Measurements from ENCODE around the gene C9.

Gene C9

DNA sequence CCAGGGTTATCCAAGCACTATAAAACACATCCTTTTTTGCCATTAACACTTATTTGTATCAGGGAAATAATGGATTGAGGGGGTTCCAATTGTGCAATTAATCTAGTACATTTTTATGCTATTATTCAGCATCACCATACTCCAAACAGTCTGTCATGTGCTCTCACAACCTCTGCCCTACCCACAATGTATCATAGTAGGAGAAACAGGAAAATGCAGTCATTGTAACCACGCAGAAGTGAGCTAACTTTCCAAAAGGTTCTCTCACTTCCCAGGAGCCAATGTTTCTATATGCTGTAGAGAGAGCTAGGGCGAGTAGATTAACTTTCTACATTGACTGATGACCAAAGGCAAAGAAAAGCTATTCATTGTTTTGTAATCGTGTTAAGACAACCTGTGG is 30.7 kb upstream of the C9 start:
- in situ Hi-C loops (cut with MboI; ENCODE audit: low sequenced_read_pairs), result no loop called here
- DNase-seq (ENCODE audit: low spot score in 2 of 2), result no peak
- no peaks in the 10 kb centered on the region for H3K36me3 ChIP-seq (replicated peaks)
- H3K27me3 ChIP-seq (ENCODE audit: low read depth), result no peaks in the 10 kb centered on the region
- H3K4me1 ChIP-seq, result no peaks in the 10 kb centered on the region
- H3K9me3 ChIP-seq, result no peaks in the 10 kb centered on the region
- no peak overlapping the region for H3K4me3 ChIP-seq

- Histone ChIP-seq H3K9me3 (no peaks in the 10 kb centered on the region), H3K27me3 (ENCODE audit: low read depth) (no peaks in the 10 kb centered on the region), H3K4me3 (no peak overlapping the region), H3K4me1 (no peaks in the 10 kb centered on the region), H3K36me3 (replicated peaks) (no peaks in the 10 kb centered on the region)
- no peak for DNase-seq (ENCODE audit: low spot score in 2 of 2)
- in situ Hi-C loops (cut with MboI; ENCODE audit: low sequenced_read_pairs), result no loop called here
These were observed 26.6 kb upstream of the C9 start for GRCh38 chr5:39390945-39391344.

DNA sequence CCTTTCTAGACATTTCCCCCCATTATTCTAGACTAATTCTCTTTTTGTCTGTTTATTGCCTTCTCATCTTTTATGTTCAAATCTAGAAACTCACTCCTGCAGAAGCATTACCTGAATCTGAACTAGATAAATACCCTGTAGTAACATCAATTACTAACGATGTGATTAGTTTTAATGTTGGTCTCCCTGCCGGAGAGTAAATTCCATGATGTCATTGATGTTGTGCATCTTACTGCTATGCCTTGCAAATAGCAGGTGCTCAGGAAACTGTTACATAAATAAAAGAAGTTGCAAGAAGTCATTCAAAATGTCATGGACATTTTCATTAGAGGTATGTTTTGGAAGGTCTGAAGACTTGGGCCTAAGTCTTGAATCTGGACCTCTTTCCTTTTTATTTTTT is 23.0 kb upstream of the C9 start:
- H3K4me1 ChIP-seq, result no peaks in the 10 kb centered on the region
- DNase-seq (ENCODE audit: low spot score in 2 of 2), result no peak
- in situ Hi-C loops (cut with MboI; ENCODE audit: low sequenced_read_pairs), result loop anchor here (10.0 kb wide), 1 partner anchor 168 kb away; no protein-coding TSS in a partner anchor
- H3K9me3 ChIP-seq, result no peaks in the 10 kb centered on the region
- H3K36me3 ChIP-seq (replicated peaks), result no peaks in the 10 kb centered on the region
- H3K4me3 ChIP-seq, result no peak overlapping the region
- no peaks in the 10 kb centered on the region for H3K27me3 ChIP-seq (ENCODE audit: low read depth)

DNA sequence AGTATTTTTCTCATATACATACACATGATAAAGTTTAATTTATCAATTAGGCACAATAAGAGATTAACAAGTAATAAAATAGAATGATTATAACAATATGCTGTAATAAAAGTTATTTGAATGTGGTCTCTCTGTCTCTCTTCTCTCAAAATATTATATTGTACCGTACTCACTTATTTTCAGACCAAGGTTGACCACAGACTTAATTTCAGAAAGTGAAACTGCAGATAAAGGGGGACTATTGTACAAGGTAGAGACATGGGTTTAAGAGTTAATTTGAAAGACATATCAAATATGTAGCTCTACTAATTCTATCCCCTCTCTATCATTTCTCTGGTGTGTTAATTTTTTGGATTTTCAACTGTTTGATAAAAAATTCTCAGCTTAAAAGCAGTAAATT is 20.0 kb upstream of the C9 start:
- in situ Hi-C loops (cut with MboI; ENCODE audit: low sequenced_read_pairs), result loop anchor here (10.0 kb wide), 1 partner anchor 171 kb away; no protein-coding TSS in a partner anchor
- H3K4me3 ChIP-seq, result no peak overlapping the region
- no peaks in the 10 kb centered on the region for H3K27me3 ChIP-seq (ENCODE audit: low read depth)
- no peak for DNase-seq (ENCODE audit: low spot score in 2 of 2)
- H3K36me3 ChIP-seq (replicated peaks), result no peaks in the 10 kb centered on the region
- H3K4me1 ChIP-seq, result no peaks in the 10 kb centered on the region
- no peaks in the 10 kb centered on the region for H3K9me3 ChIP-seq

GRCh38 chr5:39381376-39381775 is 17.1 kb upstream of the C9 start:
- Histone ChIP-seq H3K4me3 (no peak overlapping the region), H3K36me3 (replicated peaks) (no peaks in the 10 kb centered on the region), H3K4me1 (no peaks in the 10 kb centered on the region), H3K9me3 (no peaks in the 10 kb centered on the region), H3K27me3 (ENCODE audit: low read depth) (no peaks in the 10 kb centered on the region)
- DNase-seq (ENCODE audit: low spot score in 2 of 2), result no peak
- in situ Hi-C loops (cut with MboI; ENCODE audit: low sequenced_read_pairs), result loop anchor here (10.0 kb wide), 1 partner anchor 173 kb away; no protein-coding TSS in a partner anchor

GRCh38 chr5:39379693-39380092 is 15.4 kb upstream of the C9 start:
- H3K4me1 ChIP-seq, result no peaks in the 10 kb centered on the region
- no peaks in the 10 kb centered on the region for H3K36me3 ChIP-seq (replicated peaks)
- H3K4me3 ChIP-seq, result no peak overlapping the region
- DNase-seq (ENCODE audit: low spot score in 2 of 2), result no peak
- H3K27me3 ChIP-seq (ENCODE audit: low read depth), result no peaks in the 10 kb centered on the region
- no peaks in the 10 kb centered on the region for H3K9me3 ChIP-seq
- in situ Hi-C loops (cut with MboI; ENCODE audit: low sequenced_read_pairs), result loop anchor here (10.0 kb wide), 1 partner anchor 175 kb away; no protein-coding TSS in a partner anchor

GRCh38 chr5:39377613-39378012 is 13.3 kb upstream of the C9 start:
- Histone ChIP-seq H3K4me3 (no peak overlapping the region), H3K27me3 (ENCODE audit: low read depth) (no peaks in the 10 kb centered on the region), H3K36me3 (replicated peaks) (no peaks in the 10 kb centered on the region), H3K4me1 (no peaks in the 10 kb centered on the region), H3K9me3 (no peaks in the 10 kb centered on the region)
- DNase-seq (ENCODE audit: low spot score in 2 of 2), result no peak
- in situ Hi-C loops (cut with MboI; ENCODE audit: low sequenced_read_pairs), result no loop called here

DNA sequence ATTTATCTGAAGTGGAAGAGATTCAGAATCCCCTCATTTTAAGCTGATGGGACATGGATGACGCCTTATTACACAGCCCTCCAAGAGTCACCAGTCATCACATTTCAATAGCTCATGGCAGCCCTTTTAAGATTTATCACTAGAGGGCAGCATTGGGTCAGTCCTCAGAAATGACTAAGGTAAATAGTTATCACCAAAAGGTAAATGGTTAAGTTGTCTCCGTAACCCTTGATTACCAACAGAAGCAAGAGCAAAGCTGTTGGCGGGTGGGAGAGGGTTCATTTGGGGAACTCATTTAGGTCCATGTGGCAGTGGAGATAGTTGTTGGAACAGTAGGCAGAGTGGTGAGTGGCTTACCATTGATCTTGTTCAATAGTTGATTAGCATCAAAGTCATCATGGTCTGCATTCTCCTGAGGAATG is 12.0 kb upstream of the C9 start:
- Histone ChIP-seq H3K4me1 (no peaks in the 10 kb centered on the region), H3K27me3 (ENCODE audit: low read depth) (no peaks in the 10 kb centered on the region), H3K36me3 (replicated peaks) (no peaks in the 10 kb centered on the region), H3K4me3 (no peak overlapping the region), H3K9me3 (no peaks in the 10 kb centered on the region)
- DNase-seq (ENCODE audit: low spot score in 2 of 2), result peak; percentile 41 to 65
- in situ Hi-C loops (cut with MboI; ENCODE audit: low sequenced_read_pairs), result no loop called here

GRCh38 chr5:39373791-39374190 is 9.5 kb upstream of the C9 start:
- Histone ChIP-seq H3K27me3 (ENCODE audit: low read depth) (no peaks in the 10 kb centered on the region), H3K4me3 (no peak overlapping the region), H3K9me3 (no peaks in the 10 kb centered on the region), H3K36me3 (replicated peaks) (no peaks in the 10 kb centered on the region), H3K4me1 (no peaks in the 10 kb centered on the region; the same call in 1 of the 2 replicates)
- no peak for DNase-seq (ENCODE audit: low spot score in 2 of 2)
- in situ Hi-C loops (cut with MboI; ENCODE audit: low sequenced_read_pairs), result no loop called here

DNA sequence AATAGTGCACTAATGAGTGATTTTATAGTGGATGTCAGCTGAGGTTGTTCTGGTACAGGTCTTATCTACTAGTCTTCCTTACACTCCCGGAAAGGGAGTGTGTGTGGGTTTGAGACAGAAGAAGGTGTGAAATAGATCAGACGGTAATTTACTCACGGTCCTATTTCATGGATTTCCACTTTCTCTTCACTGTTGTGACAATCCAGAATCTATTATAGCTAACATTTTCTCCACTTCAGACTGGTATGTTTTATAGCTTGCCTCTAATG is 7.0 kb upstream of the C9 start:
- H3K9me3 ChIP-seq, result no peaks in the 10 kb centered on the region
- no peaks in the 10 kb centered on the region for H3K27me3 ChIP-seq (ENCODE audit: low read depth)
- no peaks in the 10 kb centered on the region for H3K36me3 ChIP-seq (replicated peaks)
- no peak overlapping the region for H3K4me3 ChIP-seq
- no peaks in the 10 kb centered on the region; the same call in 1 of the 2 replicates for H3K4me1 ChIP-seq
- no peak for DNase-seq (ENCODE audit: low spot score in 2 of 2)
- in situ Hi-C loops (cut with MboI; ENCODE audit: low sequenced_read_pairs), result no loop called here

GRCh38 chr5:39370555-39371366 is 6.5 kb upstream of the C9 start:
- in situ Hi-C loops (cut with MboI; ENCODE audit: low sequenced_read_pairs), result no loop called here
- no peaks in the 10 kb centered on the region for H3K27me3 ChIP-seq (ENCODE audit: low read depth)

GRCh38 chr5:39369123-39369815 is 5.0 kb upstream of the C9 start:
- no peak overlapping the region for H3K4me3 ChIP-seq
- H3K36me3 ChIP-seq (replicated peaks), result no peaks in the 10 kb centered on the region
- DNase-seq (ENCODE audit: low spot score in 2 of 2), result no peak
- no peaks in the 10 kb centered on the region for H3K9me3 ChIP-seq
- no peaks in the 10 kb centered on the region for H3K27me3 ChIP-seq (ENCODE audit: low read depth)
- in situ Hi-C loops (cut with MboI; ENCODE audit: low sequenced_read_pairs), result no loop called here
- no peaks in the 10 kb centered on the region; the same call in 1 of the 2 replicates for H3K4me1 ChIP-seq

More at GRCh38 chr5:39370555-39371366, 6.5 kb upstream of the C9 start:
- no peaks in the 10 kb centered on the region for H3K36me3 ChIP-seq (replicated peaks)
- no peaks in the 10 kb centered on the region for H3K9me3 ChIP-seq
- no peak for DNase-seq (ENCODE audit: low spot score in 2 of 2)
- no peaks in the 10 kb centered on the region; the same call in 1 of the 2 replicates for H3K4me1 ChIP-seq
- H3K4me3 ChIP-seq, result no peak overlapping the region

DNA sequence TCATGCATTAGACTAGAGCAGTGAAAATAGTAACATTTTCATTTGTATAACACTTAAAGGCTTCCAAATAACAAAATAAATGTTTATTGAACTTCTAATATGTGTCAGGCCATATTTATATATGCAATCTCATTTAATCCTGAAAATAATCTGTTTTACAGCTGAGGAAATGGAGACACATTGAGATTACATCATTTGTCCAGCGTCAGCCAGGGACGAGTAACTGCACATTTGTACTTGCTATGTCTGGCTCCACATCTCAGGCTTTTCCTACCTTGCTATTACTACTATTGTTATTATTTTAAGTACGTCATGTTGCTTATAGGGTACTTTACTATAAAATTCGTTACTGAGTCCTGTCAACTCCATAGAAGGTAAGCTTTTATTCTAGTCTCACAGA is 3.8 kb upstream of the C9 start:
- Histone ChIP-seq H3K36me3 (replicated peaks) (no peaks in the 10 kb centered on the region), H3K4me1 (no peaks in the 10 kb centered on the region; the same call in 1 of the 2 replicates), H3K27me3 (ENCODE audit: low read depth) (no peaks in the 10 kb centered on the region), H3K4me3 (no peak overlapping the region), H3K9me3 (no peaks in the 10 kb centered on the region)
- no peak for DNase-seq (ENCODE audit: low spot score in 2 of 2)
- in situ Hi-C loops (cut with MboI; ENCODE audit: low sequenced_read_pairs), result no loop called here

- DNase-seq (ENCODE audit: low spot score in 2 of 2), result no peak
- H3K4me1 ChIP-seq, result no peaks in the 10 kb centered on the region; the same call in 1 of the 2 replicates
- in situ Hi-C loops (cut with MboI; ENCODE audit: low sequenced_read_pairs), result no loop called here
- no peaks in the 10 kb centered on the region for H3K36me3 ChIP-seq (replicated peaks)
- H3K9me3 ChIP-seq, result no peaks in the 10 kb centered on the region
- no peaks in the 10 kb centered on the region for H3K27me3 ChIP-seq (ENCODE audit: low read depth)
- no peak overlapping the region for H3K4me3 ChIP-seq
These were observed 3.4 kb upstream of the C9 start for GRCh38 chr5:39367711-39368110.

Data from HAP-1 (cell line).